Astrocyte (in vitro differentiated cells and primary cell): ENCODE results near the gene PCID2.

ENCODE experiments used
- CTCF ChIP-seq: IDR thresholded peaks from 2 replicates; pipeline ENCODE4 v1.5.1; 2011; ENCODE audit warnings: low read depth, mild to moderate bottlenecking, inconsistent platforms, low read length, moderate library complexity; ENCODE audit not compliant: insufficient read depth
- EZH2 ChIP-seq: IDR thresholded peaks from 2 replicates; pipeline ENCODE4 v1.6.1; 2012; ENCODE audit warnings: mild to moderate bottlenecking, low read length, inconsistent platforms; ENCODE audit not compliant: insufficient read depth

- TF ChIP-seq CTCF (no peak), EZH2 (no peak)
Observed at GRCh38 chr13:113151745-113152690, 56.5 kb downstream of the PCID2 start.
